ENCODE results near the gene TMEM203. TPM values are rescaled to one million over a fixed set of nuclear protein-coding genes. Genes with fewer than 3 reads are reported as not detected.

TMEM203 gene
- total and polyA plus RNA-seq, 2 of the 13 experiments (the other 11 are each of a cell fraction or from before 2014, with no cell fraction given), result 23.4 to 36.7 TPM

- Histone ChIP-seq H3K9ac (ENCODE audit: insufficient read depth, low read depth, low read length) (peak within 1 kb of the TSS; percentile 87), H3K4me1 (ENCODE audit: insufficient read depth, low read length) (peaks cover 28% of the 10 kb centered on the region), H3K27me3 (ENCODE audit: control insufficient read depth in 1 of 2, insufficient read depth in 2 of 2, low read length in 2 of 2) (no peaks in the 10 kb centered on the region), H3K27ac (ENCODE audit: extremely low read length, insufficient read depth, low read length) (peak within 1 kb of the TSS; percentile 81), H3K9me3 (ENCODE audit: low read length) (no peaks in the 10 kb centered on the region), H4K20me1 (ENCODE audit: insufficient read depth, low read length) (no peaks in the 10 kb centered on the region), H3K4me3 (replicated peaks in 1 of 3; ENCODE audit: insufficient read depth in 1 of 3, low read depth in 2 of 3, low read length in 3 of 3) (peak within 1 kb of the TSS; percentile 84 to 99 (median 97)), H3K36me3 (replicated peaks in 1 of 2; ENCODE audit: control insufficient read depth in 1 of 2, insufficient read depth in 2 of 2, low read length in 2 of 2) (peaks cover 17 to 28% of the 10 kb centered on the region in 2 experiments; a peak in 3 of 5 replicates), H2AFZ (ENCODE audit: low read length) (no peak within 1 kb of the TSS), H3K4me2 (ENCODE audit: low read depth, low read length) (peak within 1 kb of the TSS; percentile 94), H3K79me2 (ENCODE audit: insufficient read depth, low read length) (peaks cover 26% of the 10 kb centered on the region)
- POLR2A ChIA-PET, result interaction anchor here (0.8 to 3.8 kb wide), 28 partner anchors 10 to 133 kb away, joined by 3 to 52 read pairs (median 7); partner anchors contain the start of genes MAN1B1, NDOR1, NELFB and RNF208
- ATAC-seq, result peak; percentile 84
- in situ Hi-C loops (cut with HindIII; ENCODE audit: extremely low pct_ligation_motif_present, low pct_unique_long_range_greater_than_20kb), result loop anchor here (5.0 kb wide), 1 partner anchor 39 kb away; the partner anchor contains the start of genes CYSRT1 and RNF224
- intact Hi-C loops (cut with micrococcal nuclease; ENCODE audit: unreplicated experiment), result loop anchor here (1.0 to 2.0 kb wide), 3 partner anchors 16 to 38 kb away; partner anchors contain the start of genes NDOR1, RNF224 and TMEM203
- CTCF ChIA-PET (ENCODE audit: low intra/inter-chr PET ratio, low total read pairs), result interaction anchor here (0.8 to 2.6 kb wide), 4 partner anchors 11 to 74 kb away, joined by 3 to 19 read pairs (median 10); partner anchors contain the start of gene RNF224
- DNase-seq (ENCODE audit: low spot score), result peak; percentile 85
- WGBS (ENCODE audit: low lambda C conversion rate), result 2% methylated on average over 25 of the region's 98 CpGs
- TSS peak; percentile 85 for BruUV-seq (replicated peaks)
- peak; percentile 30 for FAIRE-seq
- no peak; the same call in 1 of the 2 replicates for TF ChIP-seq NCOR1 (IDR thresholded peaks at IDR 0.05; ENCODE audit: borderline replicate concordance, low read length)
- no peak for TF ChIP-seq SP1 (IDR thresholded peaks at IDR 0.05)
- TF ChIP-seq SP1 (CRISPR knock-in tag; IDR thresholded peaks at IDR 0.05), result peak; percentile 93
- no peak; the same call in 1 of the 2 replicates for TF ChIP-seq ZNF546 (CRISPR knock-in tag; conservative IDR thresholded peaks at IDR 0.05)
- peak; percentile 76; the same call in 1 of the 2 replicates for TF ChIP-seq BRF2 (CRISPR knock-in tag; IDR thresholded peaks at IDR 0.05)
- no peak for TF ChIP-seq ZNF3 (CRISPR knock-in tag; IDR thresholded peaks at IDR 0.05)
- TF ChIP-seq HIC2 (CRISPR knock-in tag; IDR thresholded peaks at IDR 0.05; ENCODE audit: low read depth), result peak; percentile 16; the same call in 1 of the 2 replicates
- TF ChIP-seq HNRNPH1 (optimal IDR thresholded peaks at IDR 0.05; ENCODE audit: low read depth, low read length), result no peak
- peak; percentile 37; the same call in 1 of the 2 replicates for TF ChIP-seq NCOA2 (CRISPR knock-in tag; IDR thresholded peaks at IDR 0.05)
- TF ChIP-seq ZBTB14 (CRISPR knock-in tag; IDR thresholded peaks at IDR 0.05), result peak; percentile 59; the same call in 1 of the 2 replicates
- peak; percentile 93 for TF ChIP-seq SKI (IDR thresholded peaks at IDR 0.05; ENCODE audit: partially characterized antibody)
- TF ChIP-seq ZNF263 (CRISPR knock-in tag; IDR thresholded peaks at IDR 0.05), result peak; percentile 98
- TF ChIP-seq ATF7-NPFF (CRISPR knock-in tag; IDR thresholded peaks at IDR 0.05; ENCODE audit: low read depth), result peak; percentile 32; the same call in 1 of the 2 replicates
- TF ChIP-seq ZNF747 (CRISPR knock-in tag; IDR thresholded peaks at IDR 0.05; ENCODE audit: borderline replicate concordance), result peak; percentile 59
- TF ChIP-seq TFE3 (CRISPR knock-in tag; IDR thresholded peaks at IDR 0.05), result peak; percentile 75
- no peak for TF ChIP-seq LCORL (IDR thresholded peaks at IDR 0.05)
- peak; percentile 74; the same call in 1 of the 2 replicates for TF ChIP-seq LCORL (CRISPR knock-in tag; IDR thresholded peaks at IDR 0.05)
- TF ChIP-seq STAT5B (CRISPR knock-in tag; IDR thresholded peaks at IDR 0.05), result 0 out of 2 replicates have a peak, but pooled peaks have one; percentile 64
- TF ChIP-seq NR2F2 (IDR thresholded peaks at IDR 0.05; ENCODE audit: borderline replicate concordance, low read depth), result peak; percentile 8; the same call in 1 of the 2 replicates
Observed at GRCh38 chr9:137188490-137189296, 16.8 kb downstream of the TMEM203 start, which contains the start of the genes ANAPC2 and SSNA1. Gene ANAPC2, minus strand, starts transcription at chr9:137188560. Its CDS starts 28 bp downstream, at chr9:137188532. Gene SSNA1, plus strand, starts transcription at chr9:137188676. Its CDS starts 51 bp downstream, at chr9:137188727.
